Left ventricle myocardium inferior (tissue), 1 donor: ENCODE measurements around the gene STK10. TPM values are rescaled to one million over a fixed set of nuclear protein-coding genes. Genes with fewer than 3 reads are reported as not detected.
"Not testable (repeated sequence)": the region's sequence is repeated elsewhere in the genome, so short reads cannot be mapped to it uniquely, and the experiment has no call there.

Experiments used
- DNase-seq: peaks from one replicate; pipeline ENCODE4 v3.0.0-alpha.2; 2020
- H3K27ac ChIP-seq: fragments of 200-600 bp; replicated peaks from 2 replicates; pipeline ENCODE4 v1.8.0; 2021
- H3K27me3 ChIP-seq: fragments of 200-600 bp; 2 replicates; pipeline ENCODE4 v1.8.0; 2021; ENCODE audit warnings: low read depth
- H3K36me3 ChIP-seq: fragments of 200-600 bp; 2 replicates; pipeline ENCODE4 v1.8.0; 2021
- H3K4me1 ChIP-seq: fragments of 200-600 bp; 2 replicates; pipeline ENCODE4 v1.8.0; 2021
- H3K4me3 ChIP-seq: fragments of 200-600 bp; 2 replicates; pipeline ENCODE4 v1.8.0; 2021; ENCODE audit warnings: mild to moderate bottlenecking, moderate library complexity
- H3K9me3 ChIP-seq: fragments of 200-600 bp; replicated peaks from 2 replicates; pipeline ENCODE4 v1.8.0; 2021
- intact Hi-C: fragments of 100-400 bp; cut with micrococcal nuclease; formaldehyde crosslinking; loops from one replicate; pipeline ENCODE4 v1.11.0; 2022
- total RNA-seq: library from RNA; stranded (reverse); fragmentation: NEBNext Ultra II Directional; extraction: Animal tissue kit (Norgen Biotek cat#: 25700); gene quantifications from one replicate; pipeline ENCODE4 v1.2.1, GENCODE V29; 2021
- TF ChIP-seq, protein P1 (sequence below): fragments of 200-600 bp; IDR thresholded peaks from 2 replicates; pipeline ENCODE4 v1.8.0; 2021; ENCODE audit warnings: antibody characterized with exemption, mild to moderate bottlenecking, borderline replicate concordance
- donor health status: DM: no; HTN: yes; CAD: no; lungs with severe emphysema.

Gene STK10
- total RNA-seq, 1 donor from 2014 or later, result 5.3 TPM

- no peaks in the 10 kb centered on the region for H3K9me3 ChIP-seq
- TF ChIP-seq, protein P1, sequence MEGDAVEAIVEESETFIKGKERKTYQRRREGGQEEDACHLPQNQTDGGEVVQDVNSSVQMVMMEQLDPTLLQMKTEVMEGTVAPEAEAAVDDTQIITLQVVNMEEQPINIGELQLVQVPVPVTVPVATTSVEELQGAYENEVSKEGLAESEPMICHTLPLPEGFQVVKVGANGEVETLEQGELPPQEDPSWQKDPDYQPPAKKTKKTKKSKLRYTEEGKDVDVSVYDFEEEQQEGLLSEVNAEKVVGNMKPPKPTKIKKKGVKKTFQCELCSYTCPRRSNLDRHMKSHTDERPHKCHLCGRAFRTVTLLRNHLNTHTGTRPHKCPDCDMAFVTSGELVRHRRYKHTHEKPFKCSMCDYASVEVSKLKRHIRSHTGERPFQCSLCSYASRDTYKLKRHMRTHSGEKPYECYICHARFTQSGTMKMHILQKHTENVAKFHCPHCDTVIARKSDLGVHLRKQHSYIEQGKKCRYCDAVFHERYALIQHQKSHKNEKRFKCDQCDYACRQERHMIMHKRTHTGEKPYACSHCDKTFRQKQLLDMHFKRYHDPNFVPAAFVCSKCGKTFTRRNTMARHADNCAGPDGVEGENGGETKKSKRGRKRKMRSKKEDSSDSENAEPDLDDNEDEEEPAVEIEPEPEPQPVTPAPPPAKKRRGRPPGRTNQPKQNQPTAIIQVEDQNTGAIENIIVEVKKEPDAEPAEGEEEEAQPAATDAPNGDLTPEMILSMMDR, result no peak
- intact Hi-C loops, result no loop called here
- H3K4me1 ChIP-seq, result no peaks in the 10 kb centered on the region
- no peak for DNase-seq
- no peak overlapping the region for H3K27ac ChIP-seq
- no peaks in the 10 kb centered on the region for H3K36me3 ChIP-seq
- H3K4me3 ChIP-seq, result no peak overlapping the region
- H3K27me3 ChIP-seq, result no peaks in the 10 kb centered on the region
Observed at GRCh38 chr5:172029876-172030275, 158.1 kb downstream of the STK10 start.

GRCh38 chr5:172028167-172028566 lies 159.9 kb downstream of the STK10 start:
- no peak for DNase-seq
- Histone ChIP-seq H3K4me3 (no peak overlapping the region), H3K36me3 (no peaks in the 10 kb centered on the region), H3K4me1 (no peaks in the 10 kb centered on the region), H3K27me3 (no peaks in the 10 kb centered on the region), H3K9me3 (no peaks in the 10 kb centered on the region), H3K27ac (no peak overlapping the region)
- intact Hi-C loops, result no loop called here
- TF ChIP-seq, protein P1, result no peak

DNA sequence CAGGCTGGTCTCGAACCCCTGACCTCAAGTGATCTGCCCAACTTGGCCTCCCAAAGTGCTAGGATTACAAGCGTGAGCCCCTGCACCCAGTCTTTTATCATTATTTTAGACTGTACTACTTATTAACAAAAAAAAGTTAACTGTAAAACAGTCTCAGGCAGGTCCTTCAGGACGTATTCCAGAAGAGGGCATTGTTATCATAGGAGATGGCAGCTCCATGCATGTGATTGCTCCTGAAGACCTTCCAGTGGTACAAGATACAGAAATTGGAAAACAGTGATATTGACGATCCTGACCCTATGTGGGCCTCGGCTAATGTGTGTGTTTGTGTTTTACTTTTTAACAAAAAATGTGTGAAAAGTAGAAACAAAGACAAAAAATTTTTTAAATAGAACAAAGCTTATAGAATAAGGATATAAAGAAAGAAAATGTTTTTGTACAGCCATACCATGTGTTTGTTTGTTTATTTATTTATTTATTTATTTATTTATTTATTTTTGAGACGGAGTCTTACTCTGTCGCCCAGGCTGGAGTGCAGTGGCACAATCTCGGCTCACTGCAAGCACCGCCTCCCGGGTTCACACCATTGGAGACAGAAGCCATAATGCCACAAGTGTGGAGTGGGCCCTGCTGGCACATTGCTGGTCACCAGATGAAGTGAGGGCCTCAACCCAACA lies 167.8 kb downstream of the STK10 start:
- H3K4me3 ChIP-seq, intact Hi-C loops, DNase-seq, H3K27me3 ChIP-seq, H3K27ac ChIP-seq, H3K36me3 ChIP-seq, H3K4me1 ChIP-seq, H3K9me3 ChIP-seq: not testable (repeated sequence)

- DNase-seq, result no peak
- no peaks in the 10 kb centered on the region for H3K27me3 ChIP-seq
- no peak overlapping the region for H3K4me3 ChIP-seq
- H3K4me1 ChIP-seq, result peaks cover 1% of the 10 kb centered on the region
- no peak overlapping the region for H3K27ac ChIP-seq
- TF ChIP-seq, protein P1, result no peak
- H3K36me3 ChIP-seq, result no peaks in the 10 kb centered on the region
- intact Hi-C loops, result no loop called here
- no peaks in the 10 kb centered on the region for H3K9me3 ChIP-seq
Observed at GRCh38 chr5:172015346-172015745, 172.7 kb downstream of the STK10 start.

GRCh38 chr5:172010278-172010677 lies 177.7 kb downstream of the STK10 start:
- Histone ChIP-seq H3K27ac (no peak overlapping the region), H3K36me3 (no peaks in the 10 kb centered on the region), H3K9me3 (no peaks in the 10 kb centered on the region), H3K4me1 (peaks cover 43% of the 10 kb centered on the region), H3K27me3 (no peaks in the 10 kb centered on the region), H3K4me3 (no peak overlapping the region)
- no peak for DNase-seq
- TF ChIP-seq, protein P1, result no peak
- intact Hi-C loops, result no loop called here

GRCh38 chr5:172009536-172010270 lies 178.3 kb downstream of the STK10 start:
- intact Hi-C loops, result loop anchor here (10.0 kb wide), 1 partner anchor 95 kb away; no protein-coding TSS in a partner anchor
- Histone ChIP-seq H3K4me3 (no peak overlapping the region), H3K27me3 (no peaks in the 10 kb centered on the region), H3K36me3 (no peaks in the 10 kb centered on the region), H3K9me3 (no peaks in the 10 kb centered on the region), H3K4me1 (peaks cover 49% of the 10 kb centered on the region), H3K27ac (no peak overlapping the region)
- TF ChIP-seq, protein P1, result no peak
- no peak for DNase-seq
